Gastroesophageal sphincter (tissue), 4 donors: ENCODE data around the gene KCNK6. TPM values are rescaled to one million over a fixed set of nuclear protein-coding genes. Genes with fewer than 3 reads are reported as not detected.

Experiments used
- ATAC-seq: fragments of 150-250 bp; one replicate; pipeline ENCODE4 v1.9.1; 2016; ENCODE audit warnings: mild to moderate bottlenecking, moderate library complexity
- H3K27ac ChIP-seq, 4 donors: fragments of 200-600 bp; sonication (generic) in 3 of 4; 1 replicate in 3 of 4; 2 replicates in 1 of 4; pipeline ENCODE4 v1.5.1; 2016 to 2019
- H3K27me3 ChIP-seq: fragments of 200-600 bp; sonication (generic); one replicate; pipeline ENCODE4 v1.5.1; 2019
- H3K36me3 ChIP-seq, 2 donors: fragments of 200-600 bp; sonication (generic); one replicate each; pipeline ENCODE4 v1.5.1; 2019; ENCODE audit warnings: control low read depth in 1 of 2
- H3K4me1 ChIP-seq, 3 donors: fragments of 200-600 bp; sonication (generic); 1 replicate in 2 of 3; 2 replicates in 1 of 3; pipeline ENCODE4 v1.5.1; 2016 to 2019; ENCODE audit warnings: control low read depth in 2 of 3
- H3K4me3 ChIP-seq, 2 donors: fragments of 200-600 bp; sonication (generic); one replicate each; pipeline ENCODE4 v1.5.1; 2019; ENCODE audit warnings: mild to moderate bottlenecking in 1 of 2, moderate library complexity in 1 of 2
- H3K9me3 ChIP-seq, 3 donors: fragments of 200-600 bp; sonication (generic); one replicate each; pipeline ENCODE4 v1.5.1; 2017 to 2019; ENCODE audit warnings: control low read depth in 2 of 3
- EP300 ChIP-seq: sonication (generic); formaldehyde crosslinking; IDR thresholded peaks from one replicate; pipeline ENCODE4 v1.6.1; 2017; ENCODE audit warnings: antibody characterized with exemption, mild to moderate bottlenecking
- POLR2A ChIP-seq, 2 donors: fragments of 450-650 bp; IDR thresholded peaks; one replicate each; pipeline ENCODE4 v1.6.1; 2017; ENCODE audit warnings: antibody characterized with exemption in 2 of 2, mild to moderate bottlenecking in 2 of 2, moderate library complexity in 1 of 2
- POLR2AphosphoS5 ChIP-seq: sonication (generic); formaldehyde crosslinking; IDR thresholded peaks from one replicate; pipeline ENCODE4 v1.6.1; 2017; ENCODE audit warnings: antibody characterized with exemption
- WGBS, 2 donors: methylation state at CpG; one replicate each; pipeline ENCODE4 v1.1.5; 2018; ENCODE audit warnings: low coverage in 1 of 2; 5-methylcytosine and 5-hydroxymethylcytosine counted together
- total RNA-seq, 4 donors: library from RNA; depleted of rRNA; stranded (reverse); fragments of >200 nt; gene quantifications; one replicate each; pipeline ENCODE4 v1.1.0, GENCODE V29; 2016
- TF ChIP-seq, protein P1 (sequence below), 4 experiments: fragments of 200-600 bp in 2 of 4; fragments of 450-650 bp in 2 of 4; sonication (generic) in 1 of 4; IDR thresholded peaks; one replicate each; pipeline ENCODE4 v1.5.1; 2017 to 2019; ENCODE audit warnings: antibody characterized with exemption in 4 of 4, mild to moderate bottlenecking in 2 of 4, moderate library complexity in 2 of 4

Gene KCNK6
- total RNA-seq, 4 donors from 2014 or later: 2.3 to 9.3 (median 6.1) TPM

DNA sequence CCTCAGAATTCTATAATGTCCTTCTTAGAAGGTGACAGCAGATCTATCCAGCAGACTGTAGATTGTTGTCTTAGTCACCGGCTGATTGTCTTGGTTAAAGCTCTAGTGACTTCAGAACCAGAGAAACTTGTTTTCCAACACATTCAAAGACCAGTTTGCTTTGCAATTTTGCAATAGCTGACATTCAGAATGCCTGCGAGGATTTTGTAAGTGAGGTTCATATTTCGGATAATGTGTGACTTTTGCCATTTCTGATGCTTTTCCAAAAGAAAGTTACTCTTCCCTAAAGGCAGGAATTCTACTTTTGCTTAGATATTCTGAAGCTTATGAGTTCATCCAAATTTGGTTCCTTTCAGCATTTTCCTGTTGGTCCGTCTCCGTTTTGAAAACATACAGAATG lies 42.1 kb upstream of the KCNK6 start:
- peak overlapping the region in 3 of 4 donors; percentile 67 to 79 (median 70) for H3K27ac ChIP-seq
- WGBS, 2 donors: 31 to 56% methylated on average over 5 of the region's 5 CpGs
- H3K4me3 ChIP-seq: no peak overlapping the region

DNA sequence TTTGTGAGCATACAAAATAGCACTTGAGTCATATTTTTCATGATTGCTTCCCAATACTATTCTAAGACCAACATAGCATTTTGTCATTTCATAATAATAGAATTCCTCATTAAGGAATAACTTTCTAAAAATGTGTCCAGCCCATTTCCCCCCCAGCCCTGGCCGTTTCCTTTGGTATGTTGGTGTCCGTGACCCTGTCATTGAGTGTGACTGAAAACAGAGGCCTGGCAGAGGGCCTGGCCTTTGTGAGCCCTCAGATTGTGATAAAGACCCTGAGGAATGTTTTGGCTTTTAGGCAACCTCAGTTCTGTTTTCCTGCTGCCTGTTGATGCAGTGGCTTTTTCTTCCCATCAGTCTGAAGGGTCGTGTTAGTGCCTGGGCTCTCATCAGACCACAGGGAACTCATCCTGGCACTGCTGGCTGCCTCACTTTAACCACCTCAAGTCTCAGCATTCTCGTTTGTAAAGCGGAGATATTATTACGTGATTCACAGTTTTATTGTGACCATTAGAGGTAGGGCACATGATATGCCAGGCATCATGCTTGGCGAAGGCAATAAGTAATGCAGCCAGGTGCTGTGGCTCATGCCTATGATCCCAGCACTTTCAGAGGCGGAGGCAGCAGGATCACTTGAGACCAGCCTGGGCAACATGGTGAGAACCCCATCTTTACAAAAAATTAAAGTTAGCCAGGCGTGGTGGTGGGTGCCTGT lies 41.5 kb upstream of the KCNK6 start:
- no peaks in the 10 kb centered on the region for H3K27me3 ChIP-seq
- peak; percentile 81 for ATAC-seq
- 45 to 64% methylated on average over 4 to 7 of the region's 9 CpGs for WGBS, 2 donors
- peak overlapping the region; percentile 13 to 79 (median 68) for H3K27ac ChIP-seq
- no peak overlapping the region for H3K4me3 ChIP-seq
- TF ChIP-seq POLR2A (IDR thresholded peaks at IDR 0.05) (no peak), POLR2AphosphoS5 (peak; percentile 69)
- H3K4me1 ChIP-seq: peaks cover 0 to 32% (median 12%) of the 10 kb centered on the region in 3 donors
- H3K36me3 ChIP-seq: no peaks in the 10 kb centered on the region
- H3K9me3 ChIP-seq: no peaks in the 10 kb centered on the region

More for the DNA sequence above, 42.1 kb upstream of the KCNK6 start:
- ATAC-seq: peak; percentile 26
- no peaks in the 10 kb centered on the region for H3K27me3 ChIP-seq
- peaks cover 0 to 32% (median 12%) of the 10 kb centered on the region in 3 donors for H3K4me1 ChIP-seq
- no peaks in the 10 kb centered on the region for H3K9me3 ChIP-seq
- TF ChIP-seq POLR2AphosphoS5 (no peak), EP300 (no peak), POLR2A (IDR thresholded peaks at IDR 0.05) (no peak)
- TF ChIP-seq, protein P1, sequence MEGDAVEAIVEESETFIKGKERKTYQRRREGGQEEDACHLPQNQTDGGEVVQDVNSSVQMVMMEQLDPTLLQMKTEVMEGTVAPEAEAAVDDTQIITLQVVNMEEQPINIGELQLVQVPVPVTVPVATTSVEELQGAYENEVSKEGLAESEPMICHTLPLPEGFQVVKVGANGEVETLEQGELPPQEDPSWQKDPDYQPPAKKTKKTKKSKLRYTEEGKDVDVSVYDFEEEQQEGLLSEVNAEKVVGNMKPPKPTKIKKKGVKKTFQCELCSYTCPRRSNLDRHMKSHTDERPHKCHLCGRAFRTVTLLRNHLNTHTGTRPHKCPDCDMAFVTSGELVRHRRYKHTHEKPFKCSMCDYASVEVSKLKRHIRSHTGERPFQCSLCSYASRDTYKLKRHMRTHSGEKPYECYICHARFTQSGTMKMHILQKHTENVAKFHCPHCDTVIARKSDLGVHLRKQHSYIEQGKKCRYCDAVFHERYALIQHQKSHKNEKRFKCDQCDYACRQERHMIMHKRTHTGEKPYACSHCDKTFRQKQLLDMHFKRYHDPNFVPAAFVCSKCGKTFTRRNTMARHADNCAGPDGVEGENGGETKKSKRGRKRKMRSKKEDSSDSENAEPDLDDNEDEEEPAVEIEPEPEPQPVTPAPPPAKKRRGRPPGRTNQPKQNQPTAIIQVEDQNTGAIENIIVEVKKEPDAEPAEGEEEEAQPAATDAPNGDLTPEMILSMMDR (IDR thresholded peaks at IDR 0.05): no peak
- H3K36me3 ChIP-seq: no peaks in the 10 kb centered on the region

DNA sequence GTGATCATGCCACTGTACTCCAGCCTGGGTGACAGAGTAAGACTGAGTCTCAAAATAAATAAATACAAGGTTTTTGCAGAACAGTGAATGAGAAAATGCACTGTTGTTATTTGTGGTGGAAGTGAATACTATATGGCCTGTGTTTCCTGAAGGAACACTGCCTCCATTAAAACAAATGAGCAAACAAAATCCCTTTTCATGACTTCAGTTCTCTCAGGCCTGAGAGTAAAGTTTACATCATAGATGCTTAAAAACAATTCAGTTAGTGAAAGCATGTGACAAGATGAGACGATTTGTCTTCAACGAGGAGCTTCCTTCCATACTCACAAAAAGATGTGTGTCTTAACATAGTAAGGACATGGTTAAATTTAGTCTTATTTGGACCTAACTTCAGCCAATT lies 40.9 kb upstream of the KCNK6 start:
- H3K4me1 ChIP-seq: peaks cover 0 to 32% (median 12%) of the 10 kb centered on the region in 3 donors
- H3K36me3 ChIP-seq: no peaks in the 10 kb centered on the region
- ATAC-seq: no peak
- H3K27me3 ChIP-seq: no peaks in the 10 kb centered on the region
- no peak overlapping the region for H3K4me3 ChIP-seq
- no peaks in the 10 kb centered on the region for H3K9me3 ChIP-seq
- WGBS, 2 donors: 28 to 44% methylated on average over 2 of the region's 2 CpGs
- TF ChIP-seq, protein P1 (IDR thresholded peaks at IDR 0.05): no peak
- no peak for TF ChIP-seq POLR2A (IDR thresholded peaks at IDR 0.05)
- TF ChIP-seq POLR2AphosphoS5: no peak
- no peak for TF ChIP-seq EP300
- H3K27ac ChIP-seq: peak overlapping the region; percentile 13 to 79 (median 68)

- Histone ChIP-seq H3K36me3 (no peaks in the 10 kb centered on the region), H3K27ac (peak overlapping the region in 2 of 4 donors; percentile 10 to 24), H3K9me3 (no peaks in the 10 kb centered on the region), H3K4me1 (peaks cover 0 to 26% (median 12%) of the 10 kb centered on the region in 3 donors), H3K4me3 (no peak overlapping the region), H3K27me3 (no peaks in the 10 kb centered on the region)
- no peak for ATAC-seq
- TF ChIP-seq EP300 (no peak), POLR2AphosphoS5 (no peak), POLR2A (IDR thresholded peaks at IDR 0.05) (no peak)
- TF ChIP-seq, protein P1 (IDR thresholded peaks at IDR 0.05): no peak
- WGBS, 2 donors: 66 to 93% methylated on average over 5 to 13 of the region's 17 CpGs
Measured at GRCh38 chr19:38280030-38280921, 39.4 kb upstream of the KCNK6 start.

DNA sequence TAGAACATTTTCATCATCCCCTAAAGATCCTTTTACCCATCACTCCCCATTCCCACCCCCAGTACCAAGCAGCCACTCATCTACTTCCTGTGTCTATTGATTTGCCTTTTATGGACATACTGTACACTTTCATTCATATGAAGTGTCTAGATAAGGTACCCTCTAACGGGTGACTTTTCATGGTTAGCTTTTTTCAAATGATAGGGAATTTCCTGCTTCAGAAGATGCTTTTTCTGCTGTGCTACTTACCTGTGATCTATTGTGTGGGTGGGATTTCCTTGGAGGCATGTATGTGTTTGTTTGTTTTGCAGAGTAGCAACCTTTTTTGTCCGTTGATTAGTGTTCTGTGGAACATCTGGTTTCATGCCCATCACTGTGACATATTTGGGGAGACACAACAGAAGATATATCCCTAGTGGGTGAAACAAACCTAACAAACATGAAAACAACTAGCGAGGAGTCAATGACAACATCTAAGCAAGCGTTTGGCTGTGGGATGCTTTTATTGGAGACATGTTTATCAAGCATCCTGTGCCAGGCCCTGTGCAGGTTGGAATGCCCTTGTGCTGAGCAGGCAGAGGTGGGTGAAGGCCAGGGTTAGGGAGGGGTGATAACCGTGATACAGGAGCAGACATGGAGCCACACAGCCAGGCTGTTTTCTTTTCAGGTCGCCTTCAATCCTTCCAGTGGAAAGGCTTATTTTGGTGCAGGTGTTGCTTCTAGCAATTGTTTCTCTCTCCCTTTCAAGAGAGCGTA lies 37.7 kb upstream of the KCNK6 start:
- Histone ChIP-seq H3K9me3 (no peaks in the 10 kb centered on the region), H3K27me3 (no peaks in the 10 kb centered on the region), H3K4me1 (peaks cover 0 to 21% (median 11%) of the 10 kb centered on the region in 3 donors), H3K36me3 (no peaks in the 10 kb centered on the region), H3K4me3 (no peak overlapping the region), H3K27ac (no peak overlapping the region)
- TF ChIP-seq, protein P1 (IDR thresholded peaks at IDR 0.05): no peak
- TF ChIP-seq POLR2AphosphoS5 (no peak), POLR2A (IDR thresholded peaks at IDR 0.05) (no peak), EP300 (no peak)
- WGBS, 2 donors: 78 to 87% methylated on average over 4 to 5 of the region's 7 CpGs
- no peak for ATAC-seq
